Ovary (tissue), 9 donors: ENCODE results near the gene TOB1. TPM values are rescaled to one million over a fixed set of nuclear protein-coding genes. Genes with fewer than 3 reads are reported as not detected.

Experiments
- DNase-seq, 5 donors: peaks; one replicate each; pipeline ENCODE4 v3.0.0-alpha.2; 2019 to 2020
- H3K27ac ChIP-seq, 2 donors: fragments of 200-600 bp; one replicate each; pipeline versions ENCODE4 v1.5.1 to v1.8.0; 2019 to 2022
- H3K27me3 ChIP-seq: fragments of 200-600 bp; one replicate; pipeline ENCODE4 v1.8.0; 2022
- H3K36me3 ChIP-seq: fragments of 200-600 bp; sonication (generic); one replicate; pipeline ENCODE4 v1.5.1; 2019
- H3K4me1 ChIP-seq: one replicate; pipeline ENCODE4 v1.8.1; 2013; ENCODE audit warnings: mild to moderate bottlenecking, moderate library complexity; ENCODE audit not compliant: insufficient read depth
- H3K4me3 ChIP-seq: fragments of 200-600 bp; sonication (generic); one replicate; pipeline ENCODE4 v1.5.1; 2017
- H3K9me3 ChIP-seq, 2 donors: fragments of 200-600 bp in 1 of 2; sonication (generic) in 1 of 2; one replicate each; pipeline versions ENCODE4 v1.5.1 to v1.8.1; 2013 to 2019; ENCODE audit warnings: mild to moderate bottlenecking in 1 of 2, moderate library complexity in 1 of 2
- CTCF ChIP-seq, 3 donors: fragments of 450-650 bp in 2 of 3; fragments of 200-600 bp in 1 of 3; IDR thresholded peaks; one replicate each; pipeline versions ENCODE4 v1.5.1 to v1.8.0; 2016 to 2022; ENCODE audit warnings: antibody characterized with exemption in 3 of 3, mild to moderate bottlenecking in 1 of 3
- EP300 ChIP-seq: sonication (generic); formaldehyde crosslinking; IDR thresholded peaks from one replicate; pipeline ENCODE4 v1.6.1; 2017; ENCODE audit warnings: antibody characterized with exemption
- POLR2A ChIP-seq: fragments of 450-650 bp; IDR thresholded peaks from one replicate; pipeline ENCODE4 v1.6.1; 2017; ENCODE audit warnings: antibody characterized with exemption, mild to moderate bottlenecking, moderate library complexity
- WGBS, 3 donors: extraction: QIAGEN DNeasy Blood & Tissue Kit in 1 of 3; methylation state at CpG; one replicate each; pipeline versions ENCODE4 v1.1.5 to v1.1.7; 2013 to 2017; 5-methylcytosine and 5-hydroxymethylcytosine counted together
- intact Hi-C, 4 donors: fragments of 100-400 bp; cut with DNase I; formaldehyde crosslinking; loops; one replicate each; pipeline versions ENCODE4 v1.11.0 to v1.15.1; 2022 to 2023
- polyA plus RNA-seq, 2 donors: library from polyadenylated mRNA; stranded (reverse); fragments of 200-250 nt in 1 of 2; fragments of 350-450 nt in 1 of 2; fragmentation: Illumina TruSeq in 1 of 2; extraction: RNeasy Lipid Tissue Mini Kit (QIAGEN cat#74804) in 1 of 2; gene quantifications; one replicate each; pipeline ENCODE4 v1.2.3, GENCODE V29; 2013 to 2014
- total RNA-seq, 7 donors: library from RNA; depleted of rRNA in 2 of 7; stranded (reverse); fragments of >200 nt in 2 of 7; fragmentation: NEBNext Ultra II Directional in 3 of 7; extraction: Animal tissue kit (Norgen Biotek cat#: 25700) in 3 of 7; gene quantifications; one replicate each; pipeline versions ENCODE4 v1.1.0 to v1.2.4, GENCODE V29; 2016 to 2023
- donor health status: DM: no; HTN: no; CAD: no; lungs with moderate emphysema.
- donor health status: DM: no; HTN: no; CAD: no.
- donor health status: Bipolar disorder and iron deficiency.
- donor health status: DM: yes; HTN: yes; CAD: no.
- donor health status: DM: no; HTN: no; CAD: no.
- donor health status: DM: yes; HTN: yes; CAD: no.

The TOB1 gene
- total and polyA plus RNA-seq, 9 donors, result 19.6 to 150 (median 72.1) TPM

- intact Hi-C loops, result no loop called here
- WGBS, 3 donors, result 87 to 92% (median 92%) methylated on average over 4 of the region's 4 CpGs
- no peak for TF ChIP-seq EP300
- no peak for TF ChIP-seq POLR2A
- TF ChIP-seq CTCF (IDR thresholded peaks at IDR 0.05), result no peak
- H3K4me3 ChIP-seq, result no peak overlapping the region
- H3K27me3 ChIP-seq, result no peaks in the 10 kb centered on the region
- no peak for DNase-seq
- H3K36me3 ChIP-seq, result no peaks in the 10 kb centered on the region
- H3K4me1 ChIP-seq, result peaks cover 6% of the 10 kb centered on the region
- no peak overlapping the region for H3K27ac ChIP-seq
- no peaks in the 10 kb centered on the region for H3K9me3 ChIP-seq
Observed at GRCh38 chr17:50906443-50906842, 40.3 kb upstream of the TOB1 start.

- TF ChIP-seq CTCF (IDR thresholded peaks at IDR 0.05) (no peak), EP300 (no peak), POLR2A (no peak)
- H3K9me3 ChIP-seq, result no peaks in the 10 kb centered on the region
- peaks cover 6% of the 10 kb centered on the region for H3K4me1 ChIP-seq
- DNase-seq, result no peak
- no peaks in the 10 kb centered on the region for H3K27me3 ChIP-seq
- peak overlapping the region in 1 of 2 donors; percentile 66 for H3K27ac ChIP-seq
- intact Hi-C loops, result loop anchor here in 1 of 4 donors (2.0 kb wide), 1 partner anchor 25 kb away; no protein-coding TSS in a partner anchor
- no peaks in the 10 kb centered on the region for H3K36me3 ChIP-seq
- WGBS, 3 donors, result 7 to 30% (median 21%) methylated on average over 1 of the region's 1 CpG
- H3K4me3 ChIP-seq, result no peak overlapping the region
Observed at GRCh38 chr17:50905460-50905803, 39.3 kb upstream of the TOB1 start.

- Histone ChIP-seq H3K4me3 (no peak overlapping the region), H3K27ac (peak overlapping the region; percentile 64 to 66), H3K27me3 (no peaks in the 10 kb centered on the region), H3K36me3 (no peaks in the 10 kb centered on the region), H3K4me1 (peaks cover 6% of the 10 kb centered on the region), H3K9me3 (no peaks in the 10 kb centered on the region)
- TF ChIP-seq CTCF (IDR thresholded peaks at IDR 0.05) (no peak), POLR2A (no peak), EP300 (no peak)
- intact Hi-C loops, result loop anchor here in 1 of 4 donors (2.0 to 5.0 kb wide), 2 partner anchors 26 to 37 kb away; partner anchors contain the start of gene TOB1
- peak; percentile 50 to 83 (median 70) for DNase-seq
- 49 to 57% (median 51%) methylated on average over 16 of the region's 16 CpGs for WGBS, 3 donors
Observed at GRCh38 chr17:50904518-50905459, 38.6 kb upstream of the TOB1 start.

GRCh38 chr17:50903604-50904517 lies 37.7 kb upstream of the TOB1 start:
- intact Hi-C loops, result loop anchor here in 1 of 4 donors (2.0 to 5.0 kb wide), 2 partner anchors 27 to 37 kb away; partner anchors contain the start of gene TOB1
- WGBS, 3 donors, result 77 to 82% (median 81%) methylated on average over 10 of the region's 10 CpGs
- no peaks in the 10 kb centered on the region for H3K9me3 ChIP-seq
- no peak for DNase-seq
- TF ChIP-seq CTCF (IDR thresholded peaks at IDR 0.05) (no peak), POLR2A (no peak), EP300 (no peak)
- H3K36me3 ChIP-seq, result no peaks in the 10 kb centered on the region
- H3K4me3 ChIP-seq, result no peak overlapping the region
- peaks cover 6% of the 10 kb centered on the region for H3K4me1 ChIP-seq
- H3K27ac ChIP-seq, result peak overlapping the region in 1 of 2 donors; percentile 66
- no peaks in the 10 kb centered on the region for H3K27me3 ChIP-seq
